ENCODE results near the gene CNPY2.

CNPY2 gene

DNA sequence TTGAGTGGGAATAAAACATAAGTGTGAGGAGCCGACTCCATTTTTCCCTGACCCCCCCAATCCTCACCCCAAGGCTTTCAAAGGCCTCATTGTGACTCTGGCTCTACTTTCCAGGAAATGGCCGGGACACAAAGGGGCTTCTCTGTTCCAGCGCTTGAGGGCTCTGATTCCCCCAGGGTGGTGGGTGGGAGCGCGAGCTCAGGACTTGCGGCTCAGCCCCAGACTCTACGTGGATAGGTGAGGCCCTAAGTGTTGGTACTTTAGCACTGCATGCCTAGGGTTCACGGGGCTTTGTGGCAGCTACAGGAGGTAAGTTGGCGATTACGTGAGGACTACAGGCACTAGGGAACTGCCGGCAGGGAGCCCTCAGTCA is 553 bp downstream of the CNPY2 start:
- Mint-ChIP-seq H3K27ac (peak overlapping the region; percentile 99), H3K9me3 (no peaks in the 10 kb centered on the region), H3K4me3 (peak overlapping the region; percentile 98), H3K27me3 (ENCODE audit: low read depth, poor library complexity) (no peaks in the 10 kb centered on the region), H3K4me1 (peaks cover 18% of the 10 kb centered on the region), H3K36me3 (ENCODE audit: low read depth) (peaks cover 30% of the 10 kb centered on the region)
- DNase-seq: peak; percentile 25
- TF ChIP-seq, protein P1, sequence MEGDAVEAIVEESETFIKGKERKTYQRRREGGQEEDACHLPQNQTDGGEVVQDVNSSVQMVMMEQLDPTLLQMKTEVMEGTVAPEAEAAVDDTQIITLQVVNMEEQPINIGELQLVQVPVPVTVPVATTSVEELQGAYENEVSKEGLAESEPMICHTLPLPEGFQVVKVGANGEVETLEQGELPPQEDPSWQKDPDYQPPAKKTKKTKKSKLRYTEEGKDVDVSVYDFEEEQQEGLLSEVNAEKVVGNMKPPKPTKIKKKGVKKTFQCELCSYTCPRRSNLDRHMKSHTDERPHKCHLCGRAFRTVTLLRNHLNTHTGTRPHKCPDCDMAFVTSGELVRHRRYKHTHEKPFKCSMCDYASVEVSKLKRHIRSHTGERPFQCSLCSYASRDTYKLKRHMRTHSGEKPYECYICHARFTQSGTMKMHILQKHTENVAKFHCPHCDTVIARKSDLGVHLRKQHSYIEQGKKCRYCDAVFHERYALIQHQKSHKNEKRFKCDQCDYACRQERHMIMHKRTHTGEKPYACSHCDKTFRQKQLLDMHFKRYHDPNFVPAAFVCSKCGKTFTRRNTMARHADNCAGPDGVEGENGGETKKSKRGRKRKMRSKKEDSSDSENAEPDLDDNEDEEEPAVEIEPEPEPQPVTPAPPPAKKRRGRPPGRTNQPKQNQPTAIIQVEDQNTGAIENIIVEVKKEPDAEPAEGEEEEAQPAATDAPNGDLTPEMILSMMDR (IDR thresholded peaks at IDR 0.05): no peak

DNA sequence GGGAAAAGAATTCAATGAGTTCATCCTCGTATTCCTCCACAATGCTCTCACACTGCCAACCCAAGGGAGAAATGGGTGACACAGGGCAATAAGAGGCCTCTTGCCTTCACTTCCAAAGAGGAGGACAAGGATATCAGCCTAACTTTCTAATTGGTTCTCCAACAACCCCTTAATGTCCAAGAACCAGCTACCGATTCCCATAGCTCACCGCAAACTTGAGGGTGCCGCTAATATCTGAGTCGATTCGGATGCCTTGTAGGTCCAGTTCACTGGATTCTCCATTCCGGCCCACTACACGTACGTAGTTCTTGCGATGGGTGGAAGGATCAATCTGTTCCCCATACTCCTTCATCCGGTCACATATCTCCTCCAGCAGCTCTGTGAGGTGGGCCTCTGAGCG is 4.8 kb downstream of the CNPY2 start:
- TF ChIP-seq, protein P1 (IDR thresholded peaks at IDR 0.05): no peak
- H3K4me3 Mint-ChIP-seq: no peak overlapping the region
- H3K4me1 Mint-ChIP-seq: peaks cover 13% of the 10 kb centered on the region
- no peak overlapping the region for H3K27ac Mint-ChIP-seq
- no peak for DNase-seq
- H3K27me3 Mint-ChIP-seq (ENCODE audit: low read depth, poor library complexity): no peaks in the 10 kb centered on the region
- no peaks in the 10 kb centered on the region for H3K9me3 Mint-ChIP-seq
- peaks cover 39% of the 10 kb centered on the region for H3K36me3 Mint-ChIP-seq (ENCODE audit: low read depth)

DNA sequence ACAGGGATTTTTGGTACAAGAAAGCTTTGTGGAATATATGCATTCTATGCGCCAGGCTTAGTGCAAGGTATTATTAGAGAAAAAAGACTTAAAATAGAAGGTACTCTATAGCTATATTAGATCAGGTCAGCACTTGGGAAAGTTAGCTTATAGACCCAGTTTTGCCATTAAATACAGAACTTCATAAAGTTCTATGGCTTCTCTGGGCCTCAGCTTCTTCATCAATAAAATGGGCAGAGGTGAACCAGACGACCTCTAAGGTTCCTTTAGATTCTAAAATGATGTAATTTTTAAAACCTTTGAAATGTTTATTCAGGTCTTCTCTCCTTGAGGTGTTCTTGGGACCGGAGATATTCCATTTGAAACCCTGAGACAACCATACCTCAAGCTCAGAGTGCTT is 7.1 kb downstream of the CNPY2 start:
- TF ChIP-seq, protein P1 (IDR thresholded peaks at IDR 0.05): no peak
- Mint-ChIP-seq H3K36me3 (ENCODE audit: low read depth) (peaks cover 44% of the 10 kb centered on the region), H3K4me3 (no peak overlapping the region), H3K4me1 (no peaks in the 10 kb centered on the region), H3K27me3 (ENCODE audit: low read depth, poor library complexity) (no peaks in the 10 kb centered on the region), H3K27ac (no peak overlapping the region), H3K9me3 (no peaks in the 10 kb centered on the region)
- no peak for DNase-seq

DNA sequence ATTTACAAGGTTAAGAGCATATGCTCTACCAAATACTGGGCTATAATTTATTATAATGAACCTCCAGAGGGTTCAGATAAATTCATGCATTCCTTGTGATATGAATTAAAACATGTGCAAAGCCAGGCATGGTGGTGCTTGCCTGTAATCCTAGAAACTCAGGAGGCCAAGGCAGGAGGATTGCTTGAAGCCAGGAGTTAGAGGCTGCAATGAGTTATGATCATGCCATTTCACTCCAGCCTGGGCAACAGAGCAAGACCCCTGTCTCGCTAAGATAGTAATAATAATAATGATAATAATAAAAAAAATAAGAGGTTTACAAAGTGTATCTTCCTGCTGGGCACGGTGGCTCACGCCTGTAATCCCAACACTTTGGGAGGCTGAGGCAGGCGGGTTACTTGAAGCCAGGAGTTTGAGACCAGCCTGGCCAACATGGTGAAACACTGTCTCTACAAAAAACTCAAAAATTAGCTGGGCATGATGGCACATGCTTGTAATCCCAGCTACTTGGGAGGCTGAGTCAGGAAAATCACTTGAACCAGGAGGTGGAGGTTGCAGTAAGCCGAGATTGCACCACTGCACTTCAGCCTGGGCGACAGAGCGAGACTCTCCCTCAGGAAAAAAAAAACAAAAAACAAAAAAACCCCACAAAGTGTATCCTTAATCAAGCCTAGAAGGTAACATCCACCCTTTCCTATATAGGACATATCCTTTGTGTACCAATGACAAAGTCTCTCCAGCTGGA is 8.4 kb downstream of the CNPY2 start:
- peaks cover 5% of the 10 kb centered on the region for H3K4me1 Mint-ChIP-seq
- peaks cover 44% of the 10 kb centered on the region for H3K36me3 Mint-ChIP-seq (ENCODE audit: low read depth)
- TF ChIP-seq, protein P1 (IDR thresholded peaks at IDR 0.05): no peak
- no peak overlapping the region for H3K4me3 Mint-ChIP-seq
- H3K27me3 Mint-ChIP-seq (ENCODE audit: low read depth, poor library complexity): no peaks in the 10 kb centered on the region
- DNase-seq: no peak
- no peaks in the 10 kb centered on the region for H3K9me3 Mint-ChIP-seq
- no peak overlapping the region for H3K27ac Mint-ChIP-seq

DNA sequence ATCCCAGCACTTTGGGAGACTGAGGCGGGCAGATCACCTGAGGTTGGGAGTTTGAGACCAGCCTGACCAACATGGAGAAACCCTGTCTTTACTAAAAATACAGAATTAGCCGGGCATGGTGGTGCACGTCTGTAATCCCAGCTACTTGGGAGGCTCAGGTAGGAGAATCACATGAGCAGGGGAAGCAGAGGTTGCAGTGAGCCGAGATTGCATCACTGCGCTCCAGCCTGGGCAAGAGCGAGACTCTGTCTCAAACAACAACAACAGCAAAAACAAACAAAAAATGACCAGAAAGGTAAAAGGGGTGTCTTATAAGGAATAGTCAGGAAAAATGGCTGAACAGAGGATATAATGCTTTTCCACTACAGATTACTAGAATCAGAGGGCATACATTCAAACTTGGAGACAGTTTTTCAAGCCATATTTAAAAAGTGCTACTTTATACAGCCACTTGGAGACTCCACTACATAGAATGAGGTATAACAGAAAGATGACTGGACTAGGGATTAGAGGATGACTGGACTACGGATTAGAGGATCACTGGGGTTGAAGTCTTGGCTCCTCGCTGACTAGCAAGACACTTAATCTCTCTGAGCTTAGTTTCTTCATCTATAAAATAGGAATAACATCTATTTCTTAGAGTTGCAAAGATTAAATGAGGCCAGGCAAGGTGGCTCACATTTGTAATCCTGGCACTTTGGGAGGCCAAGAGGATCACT is 10.8 kb downstream of the CNPY2 start:
- H3K36me3 Mint-ChIP-seq (ENCODE audit: low read depth): peaks cover 29% of the 10 kb centered on the region
- TF ChIP-seq, protein P1 (IDR thresholded peaks at IDR 0.05): no peak
- peaks cover 26% of the 10 kb centered on the region for H3K4me1 Mint-ChIP-seq
- no peak for DNase-seq
- peak overlapping the region; percentile 36 for H3K27ac Mint-ChIP-seq
- H3K9me3 Mint-ChIP-seq: no peaks in the 10 kb centered on the region
- no peaks in the 10 kb centered on the region for H3K27me3 Mint-ChIP-seq (ENCODE audit: low read depth, poor library complexity)
- no peak overlapping the region for H3K4me3 Mint-ChIP-seq

Data from nephron progenitor cell (in vitro differentiated cells).